Right lobe of liver (tissue), 6 donors: ENCODE results near the gene PNRC1. TPM values are rescaled to one million over a fixed set of nuclear protein-coding genes. Genes with fewer than 3 reads are reported as not detected.
"Not testable (repeated sequence)": the region's sequence is repeated elsewhere in the genome, so short reads cannot be mapped to it uniquely, and the experiment has no call there.

Experiments
- ATAC-seq, 4 donors: fragments of 200-7000 bp; cut with Tn5 transposase; one replicate each; pipeline ENCODE4 v1.9.1; 2020; ENCODE audit warnings: mild to moderate bottlenecking in 4 of 4, moderate library complexity in 4 of 4
- DNase-seq, 3 donors: peaks; one replicate each; pipeline ENCODE4 v3.0.0-alpha.2; 2020
- H3K27ac ChIP-seq, 3 donors: fragments of 200-600 bp; one replicate each; pipeline ENCODE4 v1.8.0; 2022
- H3K27me3 ChIP-seq, 2 donors: fragments of 200-600 bp; one replicate each; pipeline ENCODE4 v1.8.0; 2022
- H3K36me3 ChIP-seq, 4 donors: fragments of 200-600 bp; sonication (generic) in 1 of 4; one replicate each; pipeline versions ENCODE4 v1.5.1 to v1.8.0; 2017 to 2022; ENCODE audit warnings: control low read depth in 1 of 4
- H3K4me1 ChIP-seq, 4 donors: fragments of 200-600 bp; sonication (generic) in 1 of 4; one replicate each; pipeline versions ENCODE4 v1.5.1 to v1.8.0; 2017 to 2022; ENCODE audit warnings: control low read depth in 1 of 4
- H3K4me3 ChIP-seq, 3 donors: fragments of 200-600 bp; one replicate each; pipeline ENCODE4 v1.8.0; 2022
- H3K9me3 ChIP-seq, 4 donors: fragments of 200-600 bp; sonication (generic) in 1 of 4; one replicate each; pipeline versions ENCODE4 v1.5.1 to v1.8.0; 2017 to 2022; ENCODE audit warnings: control low read depth in 1 of 4
- CTCF ChIP-seq, 4 donors: fragments of 200-600 bp in 3 of 4; fragments of 450-650 bp in 1 of 4; IDR thresholded peaks; one replicate each; pipeline versions ENCODE4 v1.5.1 to v1.8.0; 2016 to 2022; ENCODE audit warnings: antibody characterized with exemption in 4 of 4, mild to moderate bottlenecking in 2 of 4
- POLR2A ChIP-seq: fragments of 450-650 bp; IDR thresholded peaks from one replicate; pipeline ENCODE4 v1.6.1; 2017; ENCODE audit warnings: antibody characterized with exemption, mild to moderate bottlenecking
- WGBS: methylation state at CpG from one replicate; pipeline ENCODE4 v1.1.6; 2018; ENCODE audit warnings: low coverage, low lambda C conversion rate; ENCODE audit not compliant: insufficient coverage; ENCODE audit errors: missing lambda C conversion rate; 5-methylcytosine and 5-hydroxymethylcytosine counted together
- intact Hi-C, 2 donors: fragments of 100-400 bp; cut with DNase I; formaldehyde crosslinking; loops; one replicate each; pipeline versions ENCODE4 v1.11.2 to v1.14.1; 2022
- total RNA-seq, 6 experiments: library from RNA; depleted of rRNA in 2 of 6; stranded (reverse); fragments of >200 nt in 2 of 6; fragmentation: NEBNext Ultra II Directional in 3 of 6; extraction: Animal tissue kit (Norgen Biotek cat#: 25700) in 3 of 6; gene quantifications; one replicate each; pipeline versions ENCODE4 v1.1.0 to v1.2.4, GENCODE V29; 2016 to 2023
- donor health status: DM: no; HTN: yes; CAD: no.
- donor health status: DM: no; HTN: no; CAD: no.
- donor health status: DM: no; HTN: no; CAD: no.
- donor health status: DM: no; HTN: yes; CAD: no.
- donor health status: DM: no; HTN: yes; CAD: no.

Gene PNRC1
- total RNA-seq, 6 experiments from 2014 or later = 55.4 to 182 (median 105) TPM

- Histone ChIP-seq H3K4me1 (peaks cover 0 to 29% (median 8%) of the 10 kb centered on the region in 4 donors), H3K4me3 (peak overlapping the region in 2 of 3 donors; percentile 10 to 27), H3K27me3 (no peaks in the 10 kb centered on the region), H3K27ac (peak overlapping the region; percentile 85 to 90 (median 86)), H3K9me3 (peaks cover 0 to 5% (median 0%) of the 10 kb centered on the region in 4 donors), H3K36me3 (no peaks in the 10 kb centered on the region)
- intact Hi-C loops = no loop called here
- peak; percentile 16 to 42 (median 28) for ATAC-seq
- WGBS = 33% methylated on average over 7 of the region's 7 CpGs
- no peak for DNase-seq
- no peak for TF ChIP-seq POLR2A
- no peak for TF ChIP-seq CTCF (IDR thresholded peaks at IDR 0.05)
Observed at GRCh38 chr6:89034586-89035251, 45.8 kb upstream of the PNRC1 start.

DNA sequence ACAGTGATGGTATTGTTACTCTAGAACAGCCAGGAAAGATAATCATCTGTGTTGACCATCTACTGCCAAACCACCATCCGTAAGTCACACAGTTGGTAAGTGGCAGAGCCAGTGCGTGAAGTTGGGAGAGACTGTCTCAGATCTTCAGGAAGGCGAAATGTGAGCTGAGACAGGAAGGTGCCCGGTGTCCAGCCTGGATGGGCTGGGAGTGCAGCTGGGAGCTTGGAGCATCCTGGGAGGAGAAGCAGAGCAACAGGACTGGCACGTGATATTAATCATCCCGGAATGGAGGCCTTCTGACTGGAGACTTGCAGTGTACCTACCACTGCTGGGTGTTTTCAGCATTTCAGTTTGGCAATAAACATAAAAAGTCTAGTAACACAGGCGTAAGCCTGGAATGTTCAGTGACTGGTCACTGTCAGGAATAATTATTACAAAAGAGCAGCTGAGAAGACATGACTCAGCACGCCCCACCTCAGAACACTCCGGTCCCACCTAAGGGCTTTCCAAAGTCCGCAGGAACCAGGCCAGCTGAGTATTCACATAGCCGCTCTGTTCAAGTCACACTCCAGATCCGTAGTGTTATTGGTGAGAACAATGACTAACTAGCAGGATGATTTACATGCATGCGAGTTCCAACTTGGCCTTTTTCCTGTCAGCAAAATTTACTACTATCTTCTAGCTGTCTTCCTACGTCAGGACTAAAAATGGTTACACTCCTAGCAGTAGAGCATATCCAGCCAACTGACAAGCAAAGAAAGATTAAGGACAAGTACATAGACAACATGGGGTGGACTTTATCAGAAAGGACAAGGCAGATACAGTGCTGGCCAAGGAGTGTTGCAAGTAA, 45.1 kb upstream of the PNRC1 start:
- Histone ChIP-seq H3K9me3 (peaks cover 0 to 5% (median 0%) of the 10 kb centered on the region in 4 donors), H3K4me3 (peak overlapping the region in 2 of 3 donors; percentile 10 to 27), H3K27ac (peak overlapping the region; percentile 85 to 90 (median 86)), H3K27me3 (no peaks in the 10 kb centered on the region), H3K4me1 (peaks cover 0 to 29% (median 8%) of the 10 kb centered on the region in 4 donors), H3K36me3 (no peaks in the 10 kb centered on the region)
- DNase-seq (peak; percentile 75 to 83 (median 81)), ATAC-seq (peak; percentile 71 to 85 (median 80))
- intact Hi-C loops = no loop called here
- 18% methylated on average over 14 of the region's 14 CpGs for whole genome bisulfite sequencing
- TF ChIP-seq POLR2A = peak; percentile 82
- no peak for TF ChIP-seq CTCF (IDR thresholded peaks at IDR 0.05)

DNA sequence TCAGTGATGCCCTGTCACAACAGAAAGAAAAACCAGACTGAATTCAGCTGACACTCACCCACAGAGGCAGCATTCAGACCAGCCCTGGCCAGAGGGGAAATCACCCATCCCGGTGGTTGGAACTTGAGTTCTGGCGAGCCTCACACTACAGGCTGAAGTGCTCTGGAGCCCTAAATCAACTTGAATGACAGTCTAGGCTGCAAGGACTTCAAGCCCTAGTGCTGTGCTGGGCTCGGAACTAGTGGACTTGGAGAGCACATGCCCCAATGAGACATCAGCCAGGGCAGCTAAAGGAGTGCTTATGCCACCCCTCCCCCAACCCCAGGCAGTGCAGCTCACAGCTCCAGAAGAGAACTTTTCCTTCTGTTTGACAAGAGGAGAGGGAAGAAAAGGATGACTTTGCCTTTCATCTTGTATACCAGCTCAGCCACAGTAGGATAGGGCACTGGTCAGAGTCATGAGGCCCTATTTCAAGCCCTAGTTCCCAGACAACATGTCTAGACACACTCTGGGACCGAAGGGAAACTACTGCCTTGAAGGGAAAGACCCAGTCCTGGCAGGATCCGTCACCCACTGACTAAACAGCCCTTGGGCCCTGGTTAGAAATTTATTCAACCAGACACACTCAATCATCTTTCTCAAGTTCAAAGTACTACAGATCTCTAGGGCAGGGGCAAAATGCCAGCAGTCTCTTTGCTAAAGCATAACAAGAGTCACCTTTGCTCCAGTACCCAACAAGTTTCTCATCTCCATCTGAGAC, 43.2 kb upstream of the PNRC1 start:
- ATAC-seq (peak in 1 of 4 donors; percentile 8), DNase-seq (peak in 2 of 3 donors; percentile 32 to 54)
- no peak overlapping the region for H3K4me3 ChIP-seq
- intact Hi-C loops = no loop called here
- no peaks in the 10 kb centered on the region for H3K27me3 ChIP-seq
- TF ChIP-seq CTCF (IDR thresholded peaks at IDR 0.05) = no peak
- TF ChIP-seq POLR2A = no peak
- H3K4me1 ChIP-seq = peaks cover 0 to 29% (median 8%) of the 10 kb centered on the region in 4 donors
- peak overlapping the region; percentile 85 to 90 (median 86) for H3K27ac ChIP-seq
- H3K9me3 ChIP-seq = peaks cover 0 to 5% (median 0%) of the 10 kb centered on the region in 4 donors
- H3K36me3 ChIP-seq = no peaks in the 10 kb centered on the region
- WGBS = 56% methylated on average over 1 of the region's 5 CpGs

DNA sequence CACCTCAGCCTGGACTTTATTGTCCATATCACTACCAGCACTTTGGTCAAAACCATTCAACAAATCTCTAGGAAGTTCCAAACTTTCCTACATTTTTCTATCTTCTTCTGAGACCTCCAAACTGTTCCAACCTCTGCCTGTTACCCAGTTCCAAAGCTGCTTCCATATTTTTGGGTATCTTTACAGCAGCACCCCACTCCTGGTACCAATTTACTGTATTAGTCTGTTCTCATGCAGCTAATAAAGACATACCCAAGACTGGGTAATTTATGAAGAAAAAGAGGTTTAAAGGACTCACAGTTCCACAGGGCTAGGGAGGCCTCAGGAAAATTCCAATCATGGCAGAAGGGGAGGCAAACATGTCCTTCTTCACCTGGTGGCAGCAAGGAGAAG, 42.7 kb upstream of the PNRC1 start:
- Histone ChIP-seq H3K27ac (peak overlapping the region in 1 of 3 donors; percentile 90), H3K4me1 (peaks cover 0 to 29% (median 8%) of the 10 kb centered on the region in 4 donors)
- H3K4me3 ChIP-seq, H3K27me3 ChIP-seq, intact Hi-C loops, H3K9me3 ChIP-seq, DNase-seq, ATAC-seq, H3K36me3 ChIP-seq: not testable (repeated sequence)
